Measurements from ENCODE around the gene MEP1A.

DNA sequence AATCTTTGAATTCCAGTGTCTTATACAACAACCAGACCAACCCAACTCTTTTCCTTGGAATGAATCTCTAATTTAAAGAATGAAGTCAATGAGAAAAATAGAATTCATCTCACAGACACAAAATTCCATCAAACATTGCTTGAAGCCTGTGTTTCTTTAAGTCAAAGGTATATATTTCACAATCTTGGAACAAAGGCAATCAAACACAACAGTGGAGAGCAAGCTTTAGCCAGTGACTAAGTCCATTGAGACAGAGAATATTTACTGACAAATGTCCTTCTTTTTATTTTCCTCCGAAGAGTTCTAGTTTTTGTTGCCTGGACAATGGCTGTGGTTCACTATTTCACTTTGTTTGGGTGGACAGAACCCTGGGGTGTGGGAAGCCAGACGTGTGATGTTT lies 35.8 kb downstream of the MEP1A start:
- TF ChIP-seq CTCF (IDR thresholded peaks at IDR 0.05) = no peak
- no peak for TF ChIP-seq POLR2A (IDR thresholded peaks at IDR 0.05)

All from esophagus squamous epithelium (tissue), 4 donors.